ENCODE measurements around the gene HOMER2.
A peak's percentile ranks its signal among the peaks of the same experiment; 100 is the strongest.

HOMER2 gene

DNA sequence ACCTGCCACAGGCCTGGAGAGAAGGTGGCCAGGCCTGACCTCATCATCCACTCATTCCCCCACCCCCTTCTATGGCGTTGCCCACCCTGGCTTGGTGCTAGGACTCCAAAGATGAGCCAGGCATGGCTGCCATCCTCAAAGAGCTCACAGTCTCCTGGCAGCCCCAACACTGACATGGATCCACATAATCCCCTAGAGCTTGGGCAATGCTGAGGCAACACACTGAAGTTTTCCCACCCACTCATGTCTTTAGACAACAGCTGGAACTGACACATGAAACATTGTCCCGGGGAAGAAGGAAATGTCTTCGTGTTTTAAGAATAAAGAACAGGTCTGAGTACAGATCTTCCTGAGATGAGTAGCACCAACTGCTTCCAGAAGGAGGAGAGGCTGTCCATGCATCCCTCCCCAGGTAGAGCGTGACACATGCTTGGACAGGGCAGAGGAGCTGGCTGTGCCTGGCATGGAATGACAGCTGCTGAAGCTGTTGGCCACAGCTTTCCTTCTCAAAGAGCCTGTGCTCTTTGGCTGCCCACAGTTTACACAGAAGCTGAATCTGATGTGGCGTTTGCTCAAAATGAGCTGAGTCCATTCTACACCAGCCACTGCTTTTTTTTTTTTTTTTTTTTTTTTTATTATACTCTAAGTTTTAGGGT lies 70.1 kb downstream of the HOMER2 start:
- no peak overlapping the region for H3K4me2 ChIP-seq
- H3K27ac ChIP-seq, result no peak overlapping the region

DNA sequence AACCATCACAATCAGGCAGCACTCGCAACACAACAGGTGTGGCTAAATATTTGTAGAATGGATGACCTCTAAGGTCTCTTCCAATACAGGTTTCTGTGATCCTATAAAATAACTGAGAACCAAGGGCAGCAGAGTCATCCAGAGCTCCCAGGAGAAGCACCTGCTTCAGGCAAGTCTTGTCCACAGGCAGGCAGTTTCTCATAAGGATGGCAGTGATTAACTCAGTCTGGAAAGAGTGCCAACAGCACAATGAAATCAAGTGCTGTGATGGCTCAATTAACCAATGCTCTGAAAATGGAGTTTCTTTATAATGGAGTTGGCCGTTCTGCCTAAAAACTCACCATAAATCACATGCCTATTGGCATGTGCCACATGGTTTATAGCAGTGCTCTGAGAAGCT lies 70.8 kb downstream of the HOMER2 start:
- H3K4me1 ChIP-seq, result no peaks in the 10 kb centered on the region
- H3K4me2 ChIP-seq, result no peak overlapping the region
- TF ChIP-seq Cebpa-rat (IDR thresholded peaks at IDR 0.05), result no peak

More for the DNA sequence above, 70.1 kb downstream of the HOMER2 start:
- H4K20me1 ChIP-seq, result no peaks in the 10 kb centered on the region
- no peaks in the 10 kb centered on the region for H3K27me3 ChIP-seq
- H3K36me3 ChIP-seq, result no peaks in the 10 kb centered on the region
- no peak for TF ChIP-seq Cebpa-rat (IDR thresholded peaks at IDR 0.05)
- no peak overlapping the region for H3K9ac ChIP-seq
- no peaks in the 10 kb centered on the region for H3K4me1 ChIP-seq
- H3K4me3 ChIP-seq, result no peak overlapping the region
- H3K9me3 ChIP-seq, result no peaks in the 10 kb centered on the region

GRCh38 chr15:82880704-82881103 lies 71.8 kb downstream of the HOMER2 start:
- H3K27me3 ChIP-seq, result no peaks in the 10 kb centered on the region
- H3K4me1 ChIP-seq, result no peaks in the 10 kb centered on the region
- no peak for TF ChIP-seq Cebpa-rat (IDR thresholded peaks at IDR 0.05)
- no peaks in the 10 kb centered on the region for H3K9me3 ChIP-seq
- H3K36me3 ChIP-seq, result no peaks in the 10 kb centered on the region
- H3K9ac ChIP-seq, result no peak overlapping the region
- H3K4me3 ChIP-seq, result no peak overlapping the region
- no peaks in the 10 kb centered on the region for H4K20me1 ChIP-seq
- no peak overlapping the region for H3K4me2 ChIP-seq
- H3K27ac ChIP-seq, result no peak overlapping the region

More for the DNA sequence above, 70.8 kb downstream of the HOMER2 start:
- H3K9ac ChIP-seq, result no peak overlapping the region
- H3K27me3 ChIP-seq, result no peaks in the 10 kb centered on the region
- no peaks in the 10 kb centered on the region for H3K36me3 ChIP-seq
- H4K20me1 ChIP-seq, result no peaks in the 10 kb centered on the region
- H3K4me3 ChIP-seq, result no peak overlapping the region
- H3K27ac ChIP-seq, result no peak overlapping the region
- no peaks in the 10 kb centered on the region for H3K9me3 ChIP-seq

DNA sequence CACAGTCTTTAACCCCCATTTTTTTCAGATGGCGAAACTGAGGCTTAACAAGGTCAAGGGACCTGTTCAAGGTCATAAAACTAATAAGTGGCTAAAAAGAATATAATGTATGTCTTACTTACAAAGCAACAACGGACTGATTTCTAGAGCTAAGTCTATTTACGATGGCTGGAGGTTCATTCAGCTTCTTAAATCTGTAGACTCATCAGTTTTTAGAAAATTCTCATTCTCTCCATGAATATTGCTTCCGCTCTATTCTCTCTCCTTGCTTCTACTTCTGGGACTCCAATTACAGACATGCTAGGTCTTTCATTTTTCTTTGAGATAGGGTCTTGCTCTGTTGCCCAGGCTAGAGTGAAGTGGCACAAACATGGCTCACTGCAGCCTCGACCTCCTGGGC lies 74.2 kb downstream of the HOMER2 start:
- H3K4me2 ChIP-seq, result no peak overlapping the region
- no peaks in the 10 kb centered on the region for H3K27me3 ChIP-seq
- no peak overlapping the region for H3K9ac ChIP-seq
- H3K9me3 ChIP-seq, result no peaks in the 10 kb centered on the region
- TF ChIP-seq Cebpa-rat (IDR thresholded peaks at IDR 0.05), result no peak
- H4K20me1 ChIP-seq, result no peaks in the 10 kb centered on the region
- H3K4me3 ChIP-seq, result no peak overlapping the region
- H3K4me1 ChIP-seq, result no peaks in the 10 kb centered on the region
- H3K36me3 ChIP-seq, result no peaks in the 10 kb centered on the region
- H3K27ac ChIP-seq, result no peak overlapping the region

- H3K9me3 ChIP-seq, result no peaks in the 10 kb centered on the region
- H3K9ac ChIP-seq, result no peak overlapping the region
Measured at GRCh38 chr15:82877825-82878224, 74.7 kb downstream of the HOMER2 start.

DNA sequence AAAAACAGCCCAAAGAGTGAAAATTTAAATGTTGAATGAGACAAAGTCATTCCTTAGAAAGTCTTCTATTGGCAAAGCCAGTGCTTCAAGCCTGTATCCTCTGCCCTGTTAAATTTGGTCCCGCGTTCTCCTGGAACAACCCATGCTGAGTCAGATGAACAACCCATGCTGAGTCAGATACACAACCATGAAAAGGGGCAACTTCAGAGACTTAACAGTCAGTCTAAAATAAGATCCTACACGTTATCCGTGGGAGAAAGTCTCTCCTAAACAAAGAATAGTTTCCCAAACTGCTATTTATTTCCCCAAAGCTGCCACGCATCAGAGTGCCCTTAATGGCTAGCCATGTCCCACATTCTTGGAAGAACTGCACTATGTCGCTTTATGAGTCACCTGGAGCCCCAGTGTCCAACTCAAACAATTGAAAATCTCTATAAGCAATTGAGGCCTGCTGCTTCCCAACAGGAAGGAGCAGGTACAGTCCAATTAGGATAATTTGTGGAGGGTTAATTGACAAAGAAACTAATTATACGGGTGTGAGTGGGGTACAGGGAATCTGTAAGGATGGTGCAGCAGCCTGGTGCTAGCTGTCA lies 77.0 kb downstream of the HOMER2 start:
- no peak overlapping the region for H3K4me3 ChIP-seq
- no peaks in the 10 kb centered on the region for H3K36me3 ChIP-seq
- peaks cover 16% of the 10 kb centered on the region for H3K4me1 ChIP-seq
- no peaks in the 10 kb centered on the region for H3K27me3 ChIP-seq
- no peak overlapping the region for H3K4me2 ChIP-seq
- H4K20me1 ChIP-seq, result no peaks in the 10 kb centered on the region
- H3K27ac ChIP-seq, result no peak overlapping the region
- no peak overlapping the region for H3K9ac ChIP-seq
- no peak for TF ChIP-seq Cebpa-rat (IDR thresholded peaks at IDR 0.05)
- H3K9me3 ChIP-seq, result no peaks in the 10 kb centered on the region

More at GRCh38 chr15:82877825-82878224, 74.7 kb downstream of the HOMER2 start:
- TF ChIP-seq Cebpa-rat (IDR thresholded peaks at IDR 0.05), result no peak
- Histone ChIP-seq H3K4me1 (no peaks in the 10 kb centered on the region), H3K36me3 (no peaks in the 10 kb centered on the region), H3K4me3 (no peak overlapping the region), H3K4me2 (no peak overlapping the region), H4K20me1 (no peaks in the 10 kb centered on the region), H3K27me3 (no peaks in the 10 kb centered on the region), H3K27ac (no peak overlapping the region)

DNA sequence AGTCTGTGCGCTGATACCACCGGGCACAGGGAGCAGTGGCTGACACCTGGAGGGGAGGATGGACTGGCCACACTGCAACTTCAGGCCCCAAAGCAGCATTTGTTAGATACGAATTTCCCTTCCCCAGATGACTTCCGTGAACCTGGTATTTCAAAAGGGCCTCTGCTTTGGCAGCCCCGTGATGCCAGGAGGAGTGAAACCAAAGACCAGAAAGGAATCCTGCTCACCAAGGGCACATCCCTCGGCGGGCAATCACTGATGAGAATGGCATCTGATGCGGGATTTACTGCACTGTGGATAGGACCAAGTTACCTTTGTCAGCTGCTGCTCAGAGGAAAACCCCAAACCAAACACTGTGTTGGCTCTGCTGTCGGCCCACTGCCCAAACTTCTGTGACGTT lies 77.6 kb downstream of the HOMER2 start:
- H3K4me1 ChIP-seq, result peaks cover 16% of the 10 kb centered on the region
- no peaks in the 10 kb centered on the region for H3K9me3 ChIP-seq
- TF ChIP-seq Cebpa-rat (IDR thresholded peaks at IDR 0.05), result no peak
- no peak overlapping the region for H3K27ac ChIP-seq
- no peak overlapping the region for H3K9ac ChIP-seq
- H3K27me3 ChIP-seq, result no peaks in the 10 kb centered on the region
- H4K20me1 ChIP-seq, result no peaks in the 10 kb centered on the region
- H3K4me2 ChIP-seq, result no peak overlapping the region
- no peak overlapping the region for H3K4me3 ChIP-seq
- no peaks in the 10 kb centered on the region for H3K36me3 ChIP-seq

DNA sequence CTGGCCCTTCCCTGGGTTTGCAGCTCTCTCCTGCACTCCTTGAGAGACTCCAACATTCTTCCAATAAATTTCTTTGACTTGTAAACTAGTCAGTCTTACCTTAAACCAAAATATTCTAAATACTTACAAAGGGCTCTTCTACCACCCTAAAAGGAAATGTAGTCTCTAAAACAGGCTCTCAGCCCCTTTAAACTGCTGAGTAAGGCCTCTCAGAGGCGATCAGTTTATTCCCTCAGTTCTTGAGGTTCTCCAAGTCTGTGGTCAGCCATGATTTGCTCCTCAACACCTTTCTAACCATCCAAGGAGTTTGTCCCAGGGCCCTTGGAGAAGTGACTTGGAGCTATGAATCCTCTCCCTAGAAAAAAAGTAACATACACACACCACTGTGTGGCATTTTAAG lies 78.3 kb downstream of the HOMER2 start:
- Histone ChIP-seq H3K9me3 (no peaks in the 10 kb centered on the region), H3K4me3 (no peak overlapping the region), H3K4me1 (peaks cover 16% of the 10 kb centered on the region), H3K36me3 (no peaks in the 10 kb centered on the region), H3K27ac (no peak overlapping the region), H4K20me1 (no peaks in the 10 kb centered on the region), H3K27me3 (no peaks in the 10 kb centered on the region), H3K4me2 (no peak overlapping the region), H3K9ac (no peak overlapping the region)
- TF ChIP-seq Cebpa-rat (IDR thresholded peaks at IDR 0.05), result no peak

- TF ChIP-seq Cebpa-rat (IDR thresholded peaks at IDR 0.05), result no peak
- no peaks in the 10 kb centered on the region for H3K27me3 ChIP-seq
- no peak overlapping the region for H3K27ac ChIP-seq
- H3K4me3 ChIP-seq, result no peak overlapping the region
- H3K9ac ChIP-seq, result no peak overlapping the region
- H4K20me1 ChIP-seq, result no peaks in the 10 kb centered on the region
- H3K4me2 ChIP-seq, result no peak overlapping the region
- no peaks in the 10 kb centered on the region for H3K9me3 ChIP-seq
- H3K4me1 ChIP-seq, result peaks cover 16% of the 10 kb centered on the region
- H3K36me3 ChIP-seq, result no peaks in the 10 kb centered on the region
Measured at GRCh38 chr15:82873000-82873680, 79.4 kb downstream of the HOMER2 start.

GRCh38 chr15:82871832-82872484 lies 80.6 kb downstream of the HOMER2 start:
- Histone ChIP-seq H3K4me2 (peak overlapping the region; percentile 34; the same call in 1 of the 2 replicates), H3K36me3 (no peaks in the 10 kb centered on the region), H3K4me3 (no peak overlapping the region), H3K9ac (no peak overlapping the region), H3K4me1 (peaks cover 16% of the 10 kb centered on the region), H3K27me3 (no peaks in the 10 kb centered on the region), H3K9me3 (no peaks in the 10 kb centered on the region), H3K27ac (no peak overlapping the region), H4K20me1 (no peaks in the 10 kb centered on the region)
- TF ChIP-seq Cebpa-rat (IDR thresholded peaks at IDR 0.05), result no peak
